ENCODE data around the gene NLE1. TPM values are rescaled to one million over a fixed set of nuclear protein-coding genes. Genes with fewer than 3 reads are reported as not detected.

Gene NLE1
- total RNA-seq (10 to 100 TPM; 10.6 to 32.2 (median 16.9) TPM), polyA plus RNA-seq (1 to 10 TPM; 6.4 to 7.6 TPM)

GRCh38 chr17:35141681-35142466 is at the start of gene NLE1:
Gene NLE1, minus strand, starts transcription at chr17:35142303. Its CDS starts 28 bp downstream, at chr17:35142275.
- intact Hi-C loops (cut with DNase I): no loop called here
- 0% methylated on average over 58 to 65 of the region's 65 CpGs for WGBS, 2 donors
- peaks cover 3 to 11% (median 8%) of the 10 kb centered on the region in 3 donors for H3K4me1 ChIP-seq
- ATAC-seq: peak; percentile 97 to 100 (median 99)
- H3K36me3 ChIP-seq: peaks cover 6 to 22% (median 9%) of the 10 kb centered on the region in 3 donors
- FAIRE-seq: no peak
- no peaks in the 10 kb centered on the region for H3K27me3 ChIP-seq
- TF ChIP-seq CTCF (IDR thresholded peaks at IDR 0.05): peak; percentile 92 to 97 (median 95)
- H3K9me3 ChIP-seq: no peaks in the 10 kb centered on the region
- H3K27ac ChIP-seq: no peak within 1 kb of the TSS
- peak; percentile 73 to 94 (median 85) for DNase-seq
- H3K4me3 ChIP-seq: peak within 1 kb of the TSS; percentile 85 to 99 (median 94)

GRCh38 chr17:35191001-35191695 is 49.0 kb upstream of the NLE1 start:
- FAIRE-seq (no peak), DNase-seq (no peak), ATAC-seq (no peak)
- Histone ChIP-seq H3K27ac (no peak overlapping the region), H3K9me3 (no peaks in the 10 kb centered on the region), H3K4me3 (no peak overlapping the region), H3K27me3 (no peaks in the 10 kb centered on the region), H3K4me1 (no peaks in the 10 kb centered on the region), H3K36me3 (no peaks in the 10 kb centered on the region)
- no peak for TF ChIP-seq CTCF (IDR thresholded peaks at IDR 0.05)
- intact Hi-C loops (cut with DNase I): no loop called here
- 53 to 67% methylated on average over 11 of the region's 11 CpGs for WGBS, 2 donors

GRCh38 chr17:35189291-35189690 is 47.2 kb upstream of the NLE1 start:
- Histone ChIP-seq H3K27me3 (no peaks in the 10 kb centered on the region), H3K27ac (no peak overlapping the region), H3K4me3 (no peak overlapping the region), H3K9me3 (no peaks in the 10 kb centered on the region), H3K36me3 (no peaks in the 10 kb centered on the region), H3K4me1 (no peaks in the 10 kb centered on the region)
- ATAC-seq: no peak
- WGBS, 2 donors: 57 to 72% methylated on average over 3 of the region's 3 CpGs
- intact Hi-C loops (cut with DNase I): no loop called here
- DNase-seq: no peak
- TF ChIP-seq CTCF (IDR thresholded peaks at IDR 0.05): no peak
- FAIRE-seq: no peak

- H3K9me3 ChIP-seq: no peaks in the 10 kb centered on the region
- ATAC-seq (no peak), FAIRE-seq (no peak), DNase-seq (no peak)
- no peaks in the 10 kb centered on the region for H3K36me3 ChIP-seq
- no peak overlapping the region for H3K27ac ChIP-seq
- H3K4me3 ChIP-seq: no peak overlapping the region
- no peaks in the 10 kb centered on the region for H3K4me1 ChIP-seq
- intact Hi-C loops (cut with DNase I): no loop called here
- no peak for TF ChIP-seq CTCF (IDR thresholded peaks at IDR 0.05)
- H3K27me3 ChIP-seq: no peaks in the 10 kb centered on the region
- 33 to 49% methylated on average over 2 of the region's 2 CpGs for WGBS, 2 donors
These were observed 46.0 kb upstream of the NLE1 start for GRCh38 chr17:35188111-35188510.
